Uterus (tissue), 2 donors: Measurements from ENCODE around the gene SCP2.

ENCODE experiments used
- POLR2A ChIP-seq, 2 donors: fragments of 450-650 bp; IDR thresholded peaks; one replicate each; pipeline ENCODE4 v1.6.1; 2016; ENCODE audit warnings: antibody characterized with exemption in 2 of 2, mild to moderate bottlenecking in 1 of 2, moderate library complexity in 1 of 2
- TF ChIP-seq, protein P1 (sequence below), 4 experiments: fragments of 200-600 bp in 2 of 4; fragments of 450-650 bp in 2 of 4; sonication (generic) in 2 of 4; IDR thresholded peaks; one replicate each; pipeline ENCODE4 v1.5.1; 2016 to 2019; ENCODE audit warnings: antibody characterized with exemption in 4 of 4, mild to moderate bottlenecking in 2 of 4, moderate library complexity in 1 of 4

- TF ChIP-seq, protein P1, sequence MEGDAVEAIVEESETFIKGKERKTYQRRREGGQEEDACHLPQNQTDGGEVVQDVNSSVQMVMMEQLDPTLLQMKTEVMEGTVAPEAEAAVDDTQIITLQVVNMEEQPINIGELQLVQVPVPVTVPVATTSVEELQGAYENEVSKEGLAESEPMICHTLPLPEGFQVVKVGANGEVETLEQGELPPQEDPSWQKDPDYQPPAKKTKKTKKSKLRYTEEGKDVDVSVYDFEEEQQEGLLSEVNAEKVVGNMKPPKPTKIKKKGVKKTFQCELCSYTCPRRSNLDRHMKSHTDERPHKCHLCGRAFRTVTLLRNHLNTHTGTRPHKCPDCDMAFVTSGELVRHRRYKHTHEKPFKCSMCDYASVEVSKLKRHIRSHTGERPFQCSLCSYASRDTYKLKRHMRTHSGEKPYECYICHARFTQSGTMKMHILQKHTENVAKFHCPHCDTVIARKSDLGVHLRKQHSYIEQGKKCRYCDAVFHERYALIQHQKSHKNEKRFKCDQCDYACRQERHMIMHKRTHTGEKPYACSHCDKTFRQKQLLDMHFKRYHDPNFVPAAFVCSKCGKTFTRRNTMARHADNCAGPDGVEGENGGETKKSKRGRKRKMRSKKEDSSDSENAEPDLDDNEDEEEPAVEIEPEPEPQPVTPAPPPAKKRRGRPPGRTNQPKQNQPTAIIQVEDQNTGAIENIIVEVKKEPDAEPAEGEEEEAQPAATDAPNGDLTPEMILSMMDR (IDR thresholded peaks at IDR 0.05) = no peak
- TF ChIP-seq POLR2A (IDR thresholded peaks at IDR 0.05) = no peak
These were observed 122.0 kb downstream of the SCP2 start for GRCh38 chr1:53048960-53049573.
